Measurements from ENCODE around the gene NCAM1. TPM values are rescaled to one million over a fixed set of nuclear protein-coding genes. Genes with fewer than 3 reads are reported as not detected.

NCAM1 gene
- total and polyA plus RNA-seq, 7 donors = 0.46 to 124 (median 64.2) TPM

DNA sequence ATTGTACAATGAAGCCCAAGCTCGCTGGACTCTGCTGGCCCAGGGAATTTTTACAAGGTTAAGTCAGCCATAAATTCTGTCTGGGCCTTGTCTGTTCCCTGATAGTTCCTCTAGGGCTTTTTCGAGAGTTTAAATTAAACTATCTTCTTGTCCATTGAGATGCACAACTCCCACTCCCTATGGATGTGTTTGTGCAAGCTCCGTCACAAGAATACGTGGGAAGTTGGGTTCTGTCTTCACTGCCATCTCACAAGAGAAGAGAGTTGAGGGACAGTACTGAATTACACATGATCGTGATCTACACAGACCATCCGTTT, 199.5 kb downstream of the NCAM1 start:
- Histone ChIP-seq H3K27me3 (no peaks in the 10 kb centered on the region), H3K9me3 (no peaks in the 10 kb centered on the region), H3K4me1 (peaks cover 0 to 42% (median 35%) of the 10 kb centered on the region in 4 donors), H3K27ac (peak overlapping the region in 3 of 4 donors; percentile 30 to 59 (median 59)), H3K4me3 (no peak overlapping the region), H3K36me3 (no peaks in the 10 kb centered on the region)
- 73 to 75% methylated on average over 6 of the region's 6 CpGs for WGBS, 2 donors
- DNase-seq = no peak
- intact Hi-C loops (cut with DNase I) = no loop called here
- no peak for TF ChIP-seq POLR2AphosphoS5 (IDR thresholded peaks at IDR 0.05)
- no peak for TF ChIP-seq POLR2A (IDR thresholded peaks at IDR 0.05)
- no peak for TF ChIP-seq EP300 (IDR thresholded peaks at IDR 0.05)
- TF ChIP-seq, protein P1, sequence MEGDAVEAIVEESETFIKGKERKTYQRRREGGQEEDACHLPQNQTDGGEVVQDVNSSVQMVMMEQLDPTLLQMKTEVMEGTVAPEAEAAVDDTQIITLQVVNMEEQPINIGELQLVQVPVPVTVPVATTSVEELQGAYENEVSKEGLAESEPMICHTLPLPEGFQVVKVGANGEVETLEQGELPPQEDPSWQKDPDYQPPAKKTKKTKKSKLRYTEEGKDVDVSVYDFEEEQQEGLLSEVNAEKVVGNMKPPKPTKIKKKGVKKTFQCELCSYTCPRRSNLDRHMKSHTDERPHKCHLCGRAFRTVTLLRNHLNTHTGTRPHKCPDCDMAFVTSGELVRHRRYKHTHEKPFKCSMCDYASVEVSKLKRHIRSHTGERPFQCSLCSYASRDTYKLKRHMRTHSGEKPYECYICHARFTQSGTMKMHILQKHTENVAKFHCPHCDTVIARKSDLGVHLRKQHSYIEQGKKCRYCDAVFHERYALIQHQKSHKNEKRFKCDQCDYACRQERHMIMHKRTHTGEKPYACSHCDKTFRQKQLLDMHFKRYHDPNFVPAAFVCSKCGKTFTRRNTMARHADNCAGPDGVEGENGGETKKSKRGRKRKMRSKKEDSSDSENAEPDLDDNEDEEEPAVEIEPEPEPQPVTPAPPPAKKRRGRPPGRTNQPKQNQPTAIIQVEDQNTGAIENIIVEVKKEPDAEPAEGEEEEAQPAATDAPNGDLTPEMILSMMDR (IDR thresholded peaks at IDR 0.05) = no peak

GRCh38 chr11:113161711-113162591, 200.7 kb downstream of the NCAM1 start:
- Histone ChIP-seq H3K27ac (peak overlapping the region in 3 of 4 donors; percentile 30 to 59 (median 59)), H3K27me3 (no peaks in the 10 kb centered on the region), H3K4me3 (no peak overlapping the region), H3K36me3 (no peaks in the 10 kb centered on the region), H3K9me3 (no peaks in the 10 kb centered on the region), H3K4me1 (peaks cover 0 to 42% (median 35%) of the 10 kb centered on the region in 4 donors)
- no peak for TF ChIP-seq POLR2AphosphoS5 (IDR thresholded peaks at IDR 0.05)
- TF ChIP-seq, protein P1 (IDR thresholded peaks at IDR 0.05) = no peak
- no peak for DNase-seq
- WGBS, 2 donors = 21 to 56% methylated on average over 5 of the region's 5 CpGs
- intact Hi-C loops (cut with DNase I) = no loop called here

DNA sequence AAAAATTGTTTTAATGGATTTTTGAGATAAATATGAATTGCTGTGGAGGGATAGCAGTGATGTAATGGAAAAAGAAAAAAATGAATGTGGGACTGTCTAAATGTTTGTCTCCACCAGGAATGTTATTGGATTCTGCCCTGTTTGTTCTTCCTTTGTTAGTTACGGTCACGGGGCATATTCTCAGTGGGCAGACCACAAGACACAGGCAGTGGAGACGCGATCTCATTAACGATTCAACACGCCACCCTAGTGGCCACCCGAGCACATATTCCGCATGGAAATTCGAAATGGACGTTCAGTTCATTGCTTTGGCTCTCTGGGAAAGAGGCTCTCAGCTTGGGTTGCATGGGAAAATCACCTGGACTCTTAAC, 201.4 kb downstream of the NCAM1 start:
- DNase-seq = no peak
- 70 to 79% methylated on average over 10 of the region's 10 CpGs for WGBS, 2 donors
- no peaks in the 10 kb centered on the region for H3K27me3 ChIP-seq
- intact Hi-C loops (cut with DNase I) = no loop called here
- no peak for TF ChIP-seq EP300 (IDR thresholded peaks at IDR 0.05)
- no peak for TF ChIP-seq POLR2AphosphoS5 (IDR thresholded peaks at IDR 0.05)
- no peak for TF ChIP-seq POLR2A (IDR thresholded peaks at IDR 0.05)
- TF ChIP-seq, protein P1 (IDR thresholded peaks at IDR 0.05) = no peak
- no peak overlapping the region for H3K4me3 ChIP-seq
- H3K9me3 ChIP-seq = no peaks in the 10 kb centered on the region
- no peaks in the 10 kb centered on the region for H3K36me3 ChIP-seq
- peak overlapping the region in 3 of 4 donors; percentile 30 to 59 (median 59) for H3K27ac ChIP-seq
- H3K4me1 ChIP-seq = peaks cover 0 to 42% (median 35%) of the 10 kb centered on the region in 4 donors

GRCh38 chr11:113163291-113164030, 202.2 kb downstream of the NCAM1 start:
- H3K4me3 ChIP-seq = no peak overlapping the region
- no peaks in the 10 kb centered on the region for H3K27me3 ChIP-seq
- H3K4me1 ChIP-seq = peaks cover 0 to 42% (median 35%) of the 10 kb centered on the region in 4 donors
- intact Hi-C loops (cut with DNase I) = no loop called here
- TF ChIP-seq POLR2A (IDR thresholded peaks at IDR 0.05) (no peak), EP300 (IDR thresholded peaks at IDR 0.05) (no peak), POLR2AphosphoS5 (IDR thresholded peaks at IDR 0.05) (no peak)
- TF ChIP-seq, protein P1 (IDR thresholded peaks at IDR 0.05) = no peak
- H3K9me3 ChIP-seq = no peaks in the 10 kb centered on the region
- 79 to 88% methylated on average over 9 of the region's 9 CpGs for WGBS, 2 donors
- DNase-seq = no peak
- peak overlapping the region in 1 of 4 donors; percentile 59 for H3K27ac ChIP-seq
- H3K36me3 ChIP-seq = no peaks in the 10 kb centered on the region

Data from sigmoid colon (tissue), 7 donors.